SK-N-SH treated with all-trans-retinoic acid at 6 μM for 48 hours (cell line): ENCODE data around the gene CDH8.

ENCODE experiments used
- ATAC-seq: fragments of 200-7000 bp; cut with Tn5 transposase; 3 replicates; pipeline ENCODE4 v1.9.1; 2020; ENCODE audit warnings: mild to moderate bottlenecking, moderate library complexity
- ARNTL ChIP-seq: fragments of 450-650 bp; formaldehyde crosslinking; IDR thresholded peaks from 2 replicates; pipeline ENCODE4 v1.5.0; 2020; ENCODE audit warnings: low read depth, mild to moderate bottlenecking, moderate library complexity, borderline replicate concordance
- BACH2 ChIP-seq: fragments of 250-450 bp; sonication (Bioruptor Pico); IDR thresholded peaks from 2 replicates; pipeline ENCODE4 v1.9.0; 2021; ENCODE audit warnings: mild to moderate bottlenecking, borderline replicate concordance
- CREB5 ChIP-seq: fragments of 250-450 bp; sonication (Bioruptor Pico); IDR thresholded peaks from 2 replicates; pipeline ENCODE4 v1.5.1; 2020; ENCODE audit warnings: low read depth, mild to moderate bottlenecking, moderate library complexity
- CSDC2 ChIP-seq: fragments of 250-450 bp; sonication (Bioruptor Pico); IDR thresholded peaks from 2 replicates; pipeline ENCODE4 v1.5.0; 2020; ENCODE audit warnings: mild to moderate bottlenecking, moderate library complexity
- CSRNP3 ChIP-seq: fragments of 250-450 bp; sonication (Bioruptor Pico); IDR thresholded peaks from 2 replicates; pipeline ENCODE4 v1.5.1; 2021; ENCODE audit warnings: mild to moderate bottlenecking, moderate library complexity
- ESRRG ChIP-seq: fragments of 250-450 bp; sonication (Bioruptor Pico); IDR thresholded peaks from 2 replicates; pipeline ENCODE4 v1.6.1; 2021; ENCODE audit warnings: mild to moderate bottlenecking
- GLIS3 ChIP-seq: fragments of 250-450 bp; sonication (Bioruptor Pico); IDR thresholded peaks from 2 replicates; pipeline ENCODE4 v1.5.0; 2020; ENCODE audit warnings: mild to moderate bottlenecking, moderate library complexity
- ISL1 ChIP-seq: fragments of 250-450 bp; sonication (Bioruptor Pico); IDR thresholded peaks from 2 replicates; pipeline ENCODE4 v2.1.2; 2022; ENCODE audit warnings: mild to moderate bottlenecking, moderate library complexity
- OSR1 ChIP-seq: fragments of 250-450 bp; sonication (Bioruptor Pico); IDR thresholded peaks from 2 replicates; pipeline ENCODE4 v1.8.0; 2022; ENCODE audit warnings: moderate library complexity, mild to moderate bottlenecking, inconsistent platforms
- PATZ1 ChIP-seq: fragments of 250-450 bp; sonication (Bioruptor Pico); IDR thresholded peaks from 2 replicates; pipeline ENCODE4 v1.8.0; 2020; ENCODE audit warnings: mild to moderate bottlenecking, moderate library complexity, borderline replicate concordance
- POU6F1 ChIP-seq: fragments of 250-450 bp; sonication (Bioruptor Pico); IDR thresholded peaks from 2 replicates; pipeline ENCODE4 v1.8.0; 2021; ENCODE audit warnings: low read depth, mild to moderate bottlenecking, moderate library complexity, borderline replicate concordance
- PPARA ChIP-seq: fragments of 250-450 bp; sonication (Bioruptor Pico); IDR thresholded peaks from 2 replicates; pipeline ENCODE4 v1.5.0; 2020; ENCODE audit warnings: mild to moderate bottlenecking, borderline replicate concordance
- RARB ChIP-seq: fragments of 250-450 bp; sonication (Bioruptor Pico); IDR thresholded peaks from 2 replicates; pipeline ENCODE4 v1.8.0; 2021; ENCODE audit warnings: mild to moderate bottlenecking, moderate library complexity
- SNAI2 ChIP-seq: fragments of 250-450 bp; sonication (Bioruptor Pico); IDR thresholded peaks from 2 replicates; pipeline ENCODE4 v1.5.0; 2020; ENCODE audit warnings: mild to moderate bottlenecking, moderate library complexity
- TCF4 ChIP-seq: fragments of 250-450 bp; sonication (Bioruptor Pico); IDR thresholded peaks from 2 replicates; pipeline ENCODE4 v1.8.0; 2021; ENCODE audit warnings: mild to moderate bottlenecking, moderate library complexity, borderline replicate concordance
- TOX ChIP-seq: fragments of 250-450 bp; sonication (Bioruptor Pico); IDR thresholded peaks from 2 replicates; pipeline ENCODE4 v1.8.0; 2021; ENCODE audit warnings: mild to moderate bottlenecking, moderate library complexity, borderline replicate concordance
- ZC3H10 ChIP-seq: fragments of 250-450 bp; sonication (Bioruptor Pico); IDR thresholded peaks from 2 replicates; pipeline ENCODE4 v1.5.1; 2021; ENCODE audit warnings: mild to moderate bottlenecking, moderate library complexity
- ZFP3 ChIP-seq: fragments of 250-450 bp; sonication (Bioruptor Pico); IDR thresholded peaks from 2 replicates; pipeline ENCODE4 v1.5.0; 2020; ENCODE audit warnings: mild to moderate bottlenecking, moderate library complexity
- ZNF565 ChIP-seq: fragments of 450-650 bp; formaldehyde crosslinking; conservative IDR thresholded peaks from 2 replicates; pipeline ENCODE4 v1.5.0; 2020; ENCODE audit warnings: low read depth, mild to moderate bottlenecking, moderate library complexity
- ZNF70 ChIP-seq: fragments of 450-650 bp; formaldehyde crosslinking; IDR thresholded peaks from 2 replicates; pipeline ENCODE4 v1.5.0; 2020; ENCODE audit warnings: mild to moderate bottlenecking, moderate library complexity

Gene CDH8

GRCh38 chr16:62021161-62021581, 15.1 kb downstream of the CDH8 start:
- ATAC-seq = no peak
- TF ChIP-seq TCF4 (CRISPR knock-in tag) (no peak), POU6F1 (CRISPR knock-in tag) (no peak), GLIS3 (CRISPR knock-in tag) (no peak), SNAI2 (no peak), ZNF70 (CRISPR knock-in tag) (no peak), RARB (CRISPR knock-in tag) (no peak), ZNF565 (CRISPR knock-in tag) (no peak)

- TF ChIP-seq CSRNP3 (CRISPR knock-in tag) (no peak), ESRRG (CRISPR knock-in tag) (no peak), ZNF70 (CRISPR knock-in tag) (no peak), ISL1 (no peak), PATZ1 (no peak), RARB (CRISPR knock-in tag) (no peak), ZFP3 (CRISPR knock-in tag) (no peak), TOX (no peak), CREB5 (CRISPR knock-in tag) (no peak), ZC3H10 (no peak), SNAI2 (no peak), PPARA (no peak), BACH2 (CRISPR knock-in tag) (no peak), ZNF565 (CRISPR knock-in tag) (no peak), TCF4 (CRISPR knock-in tag) (no peak)
- ATAC-seq = no peak
These were observed 15.6 kb downstream of the CDH8 start for GRCh38 chr16:62020681-62021080.

GRCh38 chr16:62019851-62020250, 16.4 kb downstream of the CDH8 start:
- TF ChIP-seq PPARA (no peak), RARB (CRISPR knock-in tag) (no peak), CSDC2 (no peak), GLIS3 (CRISPR knock-in tag) (no peak), TCF4 (CRISPR knock-in tag) (no peak), ESRRG (CRISPR knock-in tag) (no peak), TOX (no peak), POU6F1 (CRISPR knock-in tag) (no peak), OSR1 (no peak), ZC3H10 (no peak)
- ATAC-seq = no peak

- TF ChIP-seq RARB (CRISPR knock-in tag) = no peak
- TF ChIP-seq ARNTL (CRISPR knock-in tag) = no peak
- no peak for TF ChIP-seq SNAI2
- no peak for TF ChIP-seq BACH2 (CRISPR knock-in tag)
- no peak for TF ChIP-seq ZNF565 (CRISPR knock-in tag)
- no peak for TF ChIP-seq ZFP3 (CRISPR knock-in tag)
- no peak for TF ChIP-seq PATZ1
- ATAC-seq = no peak
These were observed 17.8 kb downstream of the CDH8 start for GRCh38 chr16:62018301-62019060.
